Measurements from ENCODE around the gene CERS6.
A peak's percentile ranks its signal among the peaks of the same experiment; 100 is the strongest.
"Not testable (repeated sequence)": the region's sequence is repeated elsewhere in the genome, so short reads cannot be mapped to it uniquely, and the experiment has no call there.

CERS6 gene

GRCh38 chr2:168734199-168734760 is 278.2 kb downstream of the CERS6 start:
- DNase-seq (ENCODE audit: low spot score): no peak

- DNase-seq (ENCODE audit: low spot score): no peak
Measured at GRCh38 chr2:168736649-168737445, 280.8 kb downstream of the CERS6 start.

- DNase-seq (ENCODE audit: low spot score): peak; percentile 38
Measured at GRCh38 chr2:168738062-168738461, 282.0 kb downstream of the CERS6 start.

GRCh38 chr2:168740360-168740759 is 284.3 kb downstream of the CERS6 start:
- no peak for DNase-seq (ENCODE audit: low spot score)

- DNase-seq (ENCODE audit: low spot score): no peak
Measured at GRCh38 chr2:168740788-168741187, 284.7 kb downstream of the CERS6 start.

- DNase-seq (ENCODE audit: low spot score): no peak
Measured at GRCh38 chr2:168742258-168742932, 286.3 kb downstream of the CERS6 start.

- DNase-seq (ENCODE audit: low spot score): no peak
Measured at GRCh38 chr2:168744844-168745243, 288.8 kb downstream of the CERS6 start.

GRCh38 chr2:168748461-168748860 is 292.4 kb downstream of the CERS6 start:
- no peak for DNase-seq (ENCODE audit: low spot score)

- DNase-seq (ENCODE audit: low spot score): no peak
Measured at GRCh38 chr2:168749297-168749696, 293.2 kb downstream of the CERS6 start.

- no peak for DNase-seq (ENCODE audit: low spot score)
Measured at GRCh38 chr2:168751104-168751740, 295.1 kb downstream of the CERS6 start.

GRCh38 chr2:168752361-168752760 is 296.3 kb downstream of the CERS6 start:
- no peak for DNase-seq (ENCODE audit: low spot score)

GRCh38 chr2:168753765-168754329 is 297.8 kb downstream of the CERS6 start:
- no peak for DNase-seq (ENCODE audit: low spot score)

- no peak for DNase-seq (ENCODE audit: low spot score)
Measured at GRCh38 chr2:168757223-168757622, 301.2 kb downstream of the CERS6 start.

GRCh38 chr2:168758970-168759820 is 303.1 kb downstream of the CERS6 start:
- peak; percentile 66 for DNase-seq (ENCODE audit: low spot score)

- DNase-seq (ENCODE audit: low spot score): no peak
Measured at GRCh38 chr2:168765401-168765800, 309.3 kb downstream of the CERS6 start.

- no peak for DNase-seq (ENCODE audit: low spot score)
Measured at GRCh38 chr2:168766600-168766999, 310.5 kb downstream of the CERS6 start.

GRCh38 chr2:168767258-168767657 is 311.2 kb downstream of the CERS6 start:
- DNase-seq (ENCODE audit: low spot score): no peak

- DNase-seq (ENCODE audit: low spot score): not testable (repeated sequence)
Measured at GRCh38 chr2:168768357-168768756, 312.3 kb downstream of the CERS6 start.

- DNase-seq (ENCODE audit: low spot score): no peak
Measured at GRCh38 chr2:168770796-168771195, 314.7 kb downstream of the CERS6 start.

- no peak for DNase-seq (ENCODE audit: low spot score)
Measured at GRCh38 chr2:168772704-168773103, 316.6 kb downstream of the CERS6 start.

GRCh38 chr2:168773128-168773527 is 317.1 kb downstream of the CERS6 start:
- DNase-seq (ENCODE audit: low spot score): no peak
